ENCODE measurements around the gene FYB1. TPM values are rescaled to one million over a fixed set of nuclear protein-coding genes. Genes with fewer than 3 reads are reported as not detected.

Gene FYB1
- total RNA-seq, 4 donors from 2014 or later, result 2.8 to 14.1 (median 11.9) TPM

DNA sequence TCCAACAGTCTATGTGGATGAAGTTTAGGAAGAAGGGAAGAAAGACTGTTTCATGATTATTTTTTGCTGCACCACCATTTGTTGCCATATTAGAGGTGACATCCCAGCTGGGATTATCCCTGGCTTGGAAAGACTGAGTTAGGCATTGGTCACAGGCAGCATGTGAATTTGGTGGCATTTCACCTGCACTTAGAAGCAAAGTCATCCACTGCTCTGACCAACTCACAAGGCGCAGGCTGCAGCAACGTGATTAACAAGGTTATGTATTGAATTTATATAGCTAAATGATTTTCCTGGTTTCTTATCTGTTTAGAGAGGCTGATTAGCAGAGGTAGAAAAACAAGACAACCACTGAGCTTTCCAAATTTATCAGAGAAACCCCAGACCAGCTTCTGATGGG lies 2.7 kb downstream of the FYB1 start:
- no peak for TF ChIP-seq POLR2A (IDR thresholded peaks at IDR 0.05)
- TF ChIP-seq, protein P1, sequence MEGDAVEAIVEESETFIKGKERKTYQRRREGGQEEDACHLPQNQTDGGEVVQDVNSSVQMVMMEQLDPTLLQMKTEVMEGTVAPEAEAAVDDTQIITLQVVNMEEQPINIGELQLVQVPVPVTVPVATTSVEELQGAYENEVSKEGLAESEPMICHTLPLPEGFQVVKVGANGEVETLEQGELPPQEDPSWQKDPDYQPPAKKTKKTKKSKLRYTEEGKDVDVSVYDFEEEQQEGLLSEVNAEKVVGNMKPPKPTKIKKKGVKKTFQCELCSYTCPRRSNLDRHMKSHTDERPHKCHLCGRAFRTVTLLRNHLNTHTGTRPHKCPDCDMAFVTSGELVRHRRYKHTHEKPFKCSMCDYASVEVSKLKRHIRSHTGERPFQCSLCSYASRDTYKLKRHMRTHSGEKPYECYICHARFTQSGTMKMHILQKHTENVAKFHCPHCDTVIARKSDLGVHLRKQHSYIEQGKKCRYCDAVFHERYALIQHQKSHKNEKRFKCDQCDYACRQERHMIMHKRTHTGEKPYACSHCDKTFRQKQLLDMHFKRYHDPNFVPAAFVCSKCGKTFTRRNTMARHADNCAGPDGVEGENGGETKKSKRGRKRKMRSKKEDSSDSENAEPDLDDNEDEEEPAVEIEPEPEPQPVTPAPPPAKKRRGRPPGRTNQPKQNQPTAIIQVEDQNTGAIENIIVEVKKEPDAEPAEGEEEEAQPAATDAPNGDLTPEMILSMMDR (IDR thresholded peaks at IDR 0.05), result no peak
- intact Hi-C loops (cut with DNase I), result loop anchor here (5.0 kb wide), 1 partner anchor 66 kb away; no protein-coding TSS in a partner anchor
- Histone ChIP-seq H3K4me1 (peaks cover 9 to 46% (median 19%) of the 10 kb centered on the region in 3 donors), H3K36me3 (no peaks in the 10 kb centered on the region), H3K4me3 (no peak overlapping the region), H3K27ac (no peak overlapping the region), H3K27me3 (no peaks in the 10 kb centered on the region), H3K9me3 (no peaks in the 10 kb centered on the region)
- WGBS, 2 donors, result 72 to 80% methylated on average over 2 of the region's 2 CpGs
- no peak for DNase-seq

GRCh38 chr5:39215857-39216256 lies 3.5 kb downstream of the FYB1 start:
- TF ChIP-seq POLR2A (IDR thresholded peaks at IDR 0.05), result no peak
- TF ChIP-seq, protein P1 (IDR thresholded peaks at IDR 0.05), result no peak
- Histone ChIP-seq H3K4me3 (no peak overlapping the region), H3K27me3 (no peaks in the 10 kb centered on the region), H3K4me1 (peaks cover 9 to 45% (median 19%) of the 10 kb centered on the region in 3 donors), H3K27ac (no peak overlapping the region), H3K36me3 (no peaks in the 10 kb centered on the region), H3K9me3 (no peaks in the 10 kb centered on the region)
- DNase-seq, result no peak
- intact Hi-C loops (cut with DNase I), result loop anchor here (5.0 kb wide), 1 partner anchor 66 kb away; no protein-coding TSS in a partner anchor
- 47 to 53% methylated on average over 3 of the region's 3 CpGs for WGBS, 2 donors

GRCh38 chr5:39214912-39215709 lies 4.3 kb downstream of the FYB1 start:
- WGBS, 2 donors, result 76% methylated on average over 6 of the region's 6 CpGs
- H3K27me3 ChIP-seq, result no peaks in the 10 kb centered on the region
- no peak overlapping the region for H3K4me3 ChIP-seq
- H3K36me3 ChIP-seq, result no peaks in the 10 kb centered on the region
- intact Hi-C loops (cut with DNase I), result loop anchor here (5.0 kb wide), 1 partner anchor 67 kb away; no protein-coding TSS in a partner anchor
- DNase-seq, result no peak
- TF ChIP-seq, protein P1 (IDR thresholded peaks at IDR 0.05), result no peak
- TF ChIP-seq POLR2A (IDR thresholded peaks at IDR 0.05), result no peak
- H3K27ac ChIP-seq, result no peak overlapping the region
- H3K4me1 ChIP-seq, result peaks cover 9 to 45% (median 19%) of the 10 kb centered on the region in 3 donors
- H3K9me3 ChIP-seq, result no peaks in the 10 kb centered on the region

DNA sequence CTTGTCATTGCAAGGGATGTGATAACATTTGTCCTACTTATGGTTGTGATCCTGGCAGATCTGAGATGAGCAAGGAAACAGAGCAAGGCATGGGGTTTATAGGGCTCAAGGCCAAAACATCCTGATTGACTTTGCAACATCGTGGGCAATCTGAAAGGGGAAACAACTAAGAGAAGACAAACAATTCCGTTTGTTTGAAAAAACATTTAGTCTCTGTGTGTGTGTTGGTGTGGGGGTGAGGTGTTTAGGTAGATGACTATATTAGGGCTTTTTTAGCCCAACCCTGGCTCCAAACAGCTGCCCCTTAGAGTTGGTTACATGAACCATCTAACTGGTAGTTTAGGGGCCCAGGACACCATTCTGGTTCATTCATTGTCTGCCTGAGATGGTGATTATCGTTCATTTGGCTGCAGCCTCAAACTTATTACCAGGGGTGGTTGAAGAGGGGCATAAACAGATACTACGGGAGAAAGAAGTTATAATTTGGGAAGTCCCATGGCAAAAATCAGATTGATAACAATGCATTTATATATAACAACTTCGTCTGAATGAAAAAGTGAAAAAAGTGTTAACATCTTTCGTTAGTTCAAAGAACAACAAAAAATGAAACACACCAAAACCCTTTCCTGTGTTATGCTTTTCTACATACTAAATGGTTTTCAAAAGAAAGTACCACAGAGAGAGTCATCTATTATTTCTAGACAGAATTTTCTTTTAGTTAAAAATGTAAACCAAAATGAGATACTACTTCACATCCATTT lies 5.7 kb downstream of the FYB1 start:
- peak overlapping the region in 2 of 4 donors; percentile 22 to 37 for H3K27ac ChIP-seq
- 59 to 74% methylated on average over 6 of the region's 6 CpGs for WGBS, 2 donors
- H3K4me1 ChIP-seq, result peaks cover 0 to 30% (median 10%) of the 10 kb centered on the region in 3 donors
- DNase-seq, result no peak
- no peaks in the 10 kb centered on the region for H3K9me3 ChIP-seq
- H3K4me3 ChIP-seq, result no peak overlapping the region
- intact Hi-C loops (cut with DNase I), result no loop called here
- H3K36me3 ChIP-seq, result no peaks in the 10 kb centered on the region
- no peaks in the 10 kb centered on the region for H3K27me3 ChIP-seq
- TF ChIP-seq, protein P1 (IDR thresholded peaks at IDR 0.05), result no peak
- no peak for TF ChIP-seq POLR2A (IDR thresholded peaks at IDR 0.05)

- Histone ChIP-seq H3K4me3 (no peak overlapping the region), H3K4me1 (peaks cover 0 to 12% (median 3%) of the 10 kb centered on the region in 3 donors), H3K27me3 (no peaks in the 10 kb centered on the region), H3K36me3 (no peaks in the 10 kb centered on the region), H3K27ac (peak overlapping the region in 2 of 4 donors; percentile 30 to 39), H3K9me3 (no peaks in the 10 kb centered on the region)
- WGBS, 2 donors, result 51 to 54% methylated on average over 3 of the region's 3 CpGs
- peak in 1 of 4 donors; percentile 7 for TF ChIP-seq POLR2A (IDR thresholded peaks at IDR 0.05)
- TF ChIP-seq, protein P1 (IDR thresholded peaks at IDR 0.05), result no peak
- intact Hi-C loops (cut with DNase I), result no loop called here
- no peak for DNase-seq
These were observed 7.6 kb downstream of the FYB1 start for GRCh38 chr5:39211773-39212172.

Measured in esophagus squamous epithelium (tissue), 5 donors.